ACC112 (cell line): ENCODE measurements around the gene ARHGEF7.

Source experiments
- H2AFZ ChIP-seq: fragments of 200-600 bp; sonication (generic); one replicate; pipeline ENCODE4 v1.6.0; 2017; ENCODE audit warnings: antibody characterized with exemption, low read length; ENCODE audit not compliant: unreplicated experiment
- H3K27ac ChIP-seq: fragments of 200-600 bp; sonication (generic); 2 replicates; pipeline ENCODE4 v1.5.1; 2014; ENCODE audit warnings: low read depth, mild to moderate bottlenecking, antibody characterized with exemption, low read length, moderate library complexity
- H3K27me3 ChIP-seq: fragments of 200-600 bp; sonication (generic); 2 replicates; pipeline ENCODE4 v1.6.1; 2014; ENCODE audit warnings: mild to moderate bottlenecking, antibody characterized with exemption, low read length, moderate library complexity, mixed read lengths; ENCODE audit not compliant: insufficient read depth
- H3K36me3 ChIP-seq: fragments of 200-600 bp; sonication (generic); 2 replicates; pipeline ENCODE4 v1.6.1; 2016; ENCODE audit warnings: mild to moderate bottlenecking, antibody characterized with exemption, low read length, moderate library complexity, mixed read lengths; ENCODE audit not compliant: insufficient read depth
- H3K4me1 ChIP-seq: fragments of 200-600 bp; sonication (generic); one replicate; pipeline ENCODE4 v1.6.1; 2016; ENCODE audit warnings: low read length, mixed read lengths; ENCODE audit not compliant: insufficient read depth, unreplicated experiment, control insufficient read depth
- H3K4me3 ChIP-seq: fragments of 200-600 bp; sonication (generic); 2 replicates; pipeline ENCODE4 v1.5.1; 2014; ENCODE audit warnings: mild to moderate bottlenecking, low read depth, low read length
- H3K79me2 ChIP-seq: fragments of 200-600 bp; sonication (generic); one replicate; pipeline ENCODE4 v1.6.0; 2016; ENCODE audit warnings: low read length; ENCODE audit not compliant: control insufficient read depth, unreplicated experiment, insufficient read depth

ARHGEF7 gene

DNA sequence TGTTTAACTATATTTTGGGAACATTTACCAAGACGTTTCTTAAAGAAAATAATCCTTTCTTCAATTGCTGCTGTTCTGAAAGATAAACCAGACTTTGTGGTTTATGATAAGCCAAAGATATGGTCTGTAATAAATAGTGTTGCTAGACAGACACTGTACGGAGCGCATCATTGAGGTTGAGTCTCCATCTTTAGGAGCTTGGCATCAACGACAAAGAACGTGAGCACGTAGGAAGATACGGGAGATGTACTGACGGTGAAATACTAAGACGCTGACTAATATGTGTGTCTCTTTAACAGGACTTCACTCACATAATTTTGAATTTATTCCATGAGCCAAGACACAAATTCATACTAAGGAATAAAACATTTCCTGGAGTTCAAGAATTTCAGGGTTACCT, 221.6 kb downstream of the ARHGEF7 start:
- Histone ChIP-seq H3K79me2 (no peaks in the 10 kb centered on the region), H2AFZ (no peak overlapping the region), H3K27me3 (peaks cover 21% of the 10 kb centered on the region; the same call in 1 of the 2 replicates), H3K36me3 (no peaks in the 10 kb centered on the region), H3K4me3 (no peak overlapping the region), H3K27ac (no peak overlapping the region), H3K4me1 (no peaks in the 10 kb centered on the region)

- Histone ChIP-seq H3K4me3 (no peak overlapping the region), H3K79me2 (no peaks in the 10 kb centered on the region), H2AFZ (no peak overlapping the region), H3K27ac (no peak overlapping the region), H3K4me1 (no peaks in the 10 kb centered on the region), H3K36me3 (no peaks in the 10 kb centered on the region), H3K27me3 (peaks cover 17% of the 10 kb centered on the region; the same call in 1 of the 2 replicates)
Observed at GRCh38 chr13:111337206-111337605, 222.1 kb downstream of the ARHGEF7 start.

- H3K4me3 ChIP-seq: no peak overlapping the region
- no peak overlapping the region for H3K27ac ChIP-seq
- no peaks in the 10 kb centered on the region for H3K79me2 ChIP-seq
- peaks cover 12% of the 10 kb centered on the region; the same call in 1 of the 2 replicates for H3K27me3 ChIP-seq
- H3K36me3 ChIP-seq: no peaks in the 10 kb centered on the region
- no peak overlapping the region for H2AFZ ChIP-seq
- H3K4me1 ChIP-seq: no peaks in the 10 kb centered on the region
Observed at GRCh38 chr13:111337741-111338140, 222.6 kb downstream of the ARHGEF7 start.

DNA sequence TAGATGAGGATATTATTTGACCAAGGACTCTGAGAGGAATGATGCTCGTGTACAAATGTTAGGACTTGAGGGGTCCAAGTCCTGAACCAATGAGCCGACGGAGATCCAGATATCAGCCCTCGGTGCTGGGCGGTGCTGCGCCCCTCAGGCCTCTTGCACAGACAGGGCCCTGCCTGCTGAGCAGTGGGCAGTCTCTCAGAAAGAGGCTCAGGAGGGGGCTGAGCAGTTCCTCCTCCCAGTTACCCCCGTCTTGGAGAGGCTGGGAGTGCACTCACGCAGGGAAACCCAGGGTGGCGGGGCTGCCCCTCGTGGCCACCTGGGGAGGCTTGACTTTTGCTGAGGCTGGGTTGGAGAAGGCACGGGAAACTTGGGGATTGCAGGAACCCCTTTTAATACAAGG, 223.7 kb downstream of the ARHGEF7 start:
- Histone ChIP-seq H3K4me3 (no peak overlapping the region), H3K27me3 (peaks cover 12% of the 10 kb centered on the region; the same call in 1 of the 2 replicates), H3K79me2 (no peaks in the 10 kb centered on the region), H3K36me3 (no peaks in the 10 kb centered on the region), H2AFZ (no peak overlapping the region), H3K4me1 (no peaks in the 10 kb centered on the region), H3K27ac (no peak overlapping the region)

- H3K36me3 ChIP-seq: no peaks in the 10 kb centered on the region
- no peak overlapping the region for H2AFZ ChIP-seq
- no peaks in the 10 kb centered on the region for H3K79me2 ChIP-seq
- H3K27me3 ChIP-seq: 0 out of 2 replicates have a peak, but pooled peaks cover 6% of the 10 kb centered on the region
- no peaks in the 10 kb centered on the region for H3K4me1 ChIP-seq
- no peak overlapping the region for H3K4me3 ChIP-seq
- no peak overlapping the region for H3K27ac ChIP-seq
Observed at GRCh38 chr13:111339366-111340143, 224.4 kb downstream of the ARHGEF7 start.

- no peak overlapping the region for H3K4me3 ChIP-seq
- H3K36me3 ChIP-seq: no peaks in the 10 kb centered on the region
- H3K4me1 ChIP-seq: no peaks in the 10 kb centered on the region
- H3K27me3 ChIP-seq: no peaks in the 10 kb centered on the region
- H3K27ac ChIP-seq: no peak overlapping the region
- no peaks in the 10 kb centered on the region for H3K79me2 ChIP-seq
- H2AFZ ChIP-seq: no peak overlapping the region
Observed at GRCh38 chr13:111341886-111342285, 226.8 kb downstream of the ARHGEF7 start.

DNA sequence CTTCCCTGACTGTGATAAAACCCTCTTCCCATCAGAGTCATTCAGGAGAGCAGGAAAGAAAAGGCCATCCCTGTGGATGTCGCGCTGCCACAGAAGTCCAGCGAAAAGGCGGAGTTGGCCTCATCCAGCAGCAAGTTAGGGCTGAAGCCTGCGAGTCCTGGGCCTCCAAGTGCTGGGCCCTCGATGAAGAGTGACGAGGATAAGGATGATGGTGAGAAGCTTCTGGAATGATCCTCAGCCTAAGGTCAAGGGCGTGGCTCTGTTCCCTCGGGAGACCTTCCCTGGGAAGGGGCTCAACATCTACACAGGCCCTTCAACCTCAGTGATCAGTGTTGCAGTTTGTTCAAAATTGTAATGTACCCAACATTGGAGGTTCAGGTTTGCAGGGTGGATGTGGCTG, 227.6 kb downstream of the ARHGEF7 start:
- Histone ChIP-seq H3K79me2 (no peaks in the 10 kb centered on the region), H3K27me3 (no peaks in the 10 kb centered on the region), H2AFZ (no peak overlapping the region), H3K4me3 (no peak overlapping the region), H3K27ac (no peak overlapping the region), H3K4me1 (no peaks in the 10 kb centered on the region), H3K36me3 (no peaks in the 10 kb centered on the region)

GRCh38 chr13:111343186-111343805, 228.2 kb downstream of the ARHGEF7 start:
- H3K27ac ChIP-seq: no peak overlapping the region
- no peaks in the 10 kb centered on the region for H3K27me3 ChIP-seq
- H3K4me3 ChIP-seq: no peak overlapping the region
- no peaks in the 10 kb centered on the region for H3K4me1 ChIP-seq
- no peak overlapping the region for H2AFZ ChIP-seq
- H3K36me3 ChIP-seq: no peaks in the 10 kb centered on the region
- no peaks in the 10 kb centered on the region for H3K79me2 ChIP-seq

- H3K79me2 ChIP-seq: no peaks in the 10 kb centered on the region
- H3K4me3 ChIP-seq: no peak overlapping the region
- H3K4me1 ChIP-seq: no peaks in the 10 kb centered on the region
- no peaks in the 10 kb centered on the region for H3K36me3 ChIP-seq
- no peak overlapping the region for H2AFZ ChIP-seq
- no peak overlapping the region for H3K27ac ChIP-seq
- H3K27me3 ChIP-seq: no peaks in the 10 kb centered on the region
Observed at GRCh38 chr13:111344471-111345191, 229.5 kb downstream of the ARHGEF7 start.

- no peak overlapping the region for H3K4me3 ChIP-seq
- no peaks in the 10 kb centered on the region for H3K79me2 ChIP-seq
- no peak overlapping the region for H2AFZ ChIP-seq
- H3K27ac ChIP-seq: no peak overlapping the region
- no peaks in the 10 kb centered on the region for H3K4me1 ChIP-seq
- no peaks in the 10 kb centered on the region for H3K27me3 ChIP-seq
- no peaks in the 10 kb centered on the region for H3K36me3 ChIP-seq
Observed at GRCh38 chr13:111345682-111346081, 230.6 kb downstream of the ARHGEF7 start.
